Ovary (tissue), 3 donors: ENCODE data around the gene GGT6.

Experiments used
- EP300 ChIP-seq: sonication (generic); formaldehyde crosslinking; IDR thresholded peaks from one replicate; pipeline ENCODE4 v1.6.1; 2017; ENCODE audit warnings: antibody characterized with exemption
- POLR2A ChIP-seq: fragments of 450-650 bp; IDR thresholded peaks from one replicate; pipeline ENCODE4 v1.6.1; 2017; ENCODE audit warnings: antibody characterized with exemption, mild to moderate bottlenecking, moderate library complexity
- TF ChIP-seq, protein P1 (sequence below), 3 donors: fragments of 450-650 bp in 2 of 3; fragments of 200-600 bp in 1 of 3; IDR thresholded peaks; one replicate each; pipeline versions ENCODE4 v1.5.1 to v1.8.0; 2016 to 2022; ENCODE audit warnings: antibody characterized with exemption in 3 of 3, mild to moderate bottlenecking in 1 of 3
- donor health status: DM: no; HTN: no; CAD: no.

DNA sequence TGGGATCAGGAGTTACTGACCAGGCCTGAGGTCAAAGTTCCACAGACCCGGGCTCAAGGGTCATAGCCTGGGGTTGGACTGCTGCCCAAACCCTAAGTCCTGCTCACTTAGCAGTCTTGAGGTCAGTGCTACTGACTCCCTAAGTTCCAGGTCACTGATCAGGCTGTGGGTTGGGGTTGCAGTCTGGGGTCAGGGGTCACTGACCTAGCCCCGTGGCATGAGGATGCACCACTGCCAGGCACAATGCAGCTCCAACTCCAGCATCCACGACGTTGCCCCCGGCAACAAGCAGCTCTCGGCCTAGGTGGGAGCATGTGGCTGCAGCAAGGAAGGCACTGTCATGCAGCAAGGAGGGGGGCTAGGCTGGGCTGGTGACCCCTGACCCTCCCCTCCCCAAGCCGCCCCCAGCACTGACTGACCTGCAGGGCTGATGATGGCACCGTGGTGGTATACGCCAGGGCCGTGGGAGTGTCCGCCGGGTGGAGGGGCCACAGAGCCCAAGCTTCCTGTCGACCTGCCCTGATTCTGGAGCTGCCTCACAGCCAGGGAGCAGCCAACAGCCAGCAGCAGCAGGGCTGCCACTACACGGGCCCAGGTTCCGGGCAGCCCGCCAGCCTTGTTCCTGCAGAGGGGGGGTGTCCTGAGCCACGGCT lies 1.1 kb downstream of the GGT6 start:
- TF ChIP-seq POLR2A (no peak), EP300 (no peak)
- TF ChIP-seq, protein P1, sequence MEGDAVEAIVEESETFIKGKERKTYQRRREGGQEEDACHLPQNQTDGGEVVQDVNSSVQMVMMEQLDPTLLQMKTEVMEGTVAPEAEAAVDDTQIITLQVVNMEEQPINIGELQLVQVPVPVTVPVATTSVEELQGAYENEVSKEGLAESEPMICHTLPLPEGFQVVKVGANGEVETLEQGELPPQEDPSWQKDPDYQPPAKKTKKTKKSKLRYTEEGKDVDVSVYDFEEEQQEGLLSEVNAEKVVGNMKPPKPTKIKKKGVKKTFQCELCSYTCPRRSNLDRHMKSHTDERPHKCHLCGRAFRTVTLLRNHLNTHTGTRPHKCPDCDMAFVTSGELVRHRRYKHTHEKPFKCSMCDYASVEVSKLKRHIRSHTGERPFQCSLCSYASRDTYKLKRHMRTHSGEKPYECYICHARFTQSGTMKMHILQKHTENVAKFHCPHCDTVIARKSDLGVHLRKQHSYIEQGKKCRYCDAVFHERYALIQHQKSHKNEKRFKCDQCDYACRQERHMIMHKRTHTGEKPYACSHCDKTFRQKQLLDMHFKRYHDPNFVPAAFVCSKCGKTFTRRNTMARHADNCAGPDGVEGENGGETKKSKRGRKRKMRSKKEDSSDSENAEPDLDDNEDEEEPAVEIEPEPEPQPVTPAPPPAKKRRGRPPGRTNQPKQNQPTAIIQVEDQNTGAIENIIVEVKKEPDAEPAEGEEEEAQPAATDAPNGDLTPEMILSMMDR (IDR thresholded peaks at IDR 0.05) = no peak
